WERI-Rb-1 (cell line): ENCODE results near the gene TESK2.

ENCODE experiments used
- DNase-seq: peaks from one replicate; pipeline ENCODE4 v3.0.0-alpha.2; 2020
- H3K27ac ChIP-seq: fragments of 250-450 bp; sonication (Bioruptor Pico); 2 replicates; pipeline ENCODE4 v1.5.1; 2020; ENCODE audit warnings: mild to moderate bottlenecking, moderate library complexity
- H3K27me3 ChIP-seq: fragments of 250-450 bp; sonication (Bioruptor Pico); 2 replicates; pipeline ENCODE4 v1.5.1; 2021; ENCODE audit warnings: mild to moderate bottlenecking, low read depth, moderate library complexity; ENCODE audit not compliant: insufficient read depth, severe bottlenecking
- H3K36me3 ChIP-seq: fragments of 250-450 bp; sonication (Bioruptor Pico); 2 replicates; pipeline ENCODE4 v1.5.1; 2020; ENCODE audit warnings: mild to moderate bottlenecking, moderate library complexity
- H3K4me3 ChIP-seq: 2 replicates; pipeline ENCODE4 v1.5.1; 2011; ENCODE audit warnings: low read depth, mild to moderate bottlenecking, control low read depth, low read length
- H3K9me3 ChIP-seq: fragments of 250-450 bp; sonication (Bioruptor Pico); 2 replicates; pipeline ENCODE4 v1.5.1; 2021; ENCODE audit warnings: mild to moderate bottlenecking, moderate library complexity; ENCODE audit not compliant: severe bottlenecking
- TF ChIP-seq, protein P1 (sequence below): IDR thresholded peaks from 2 replicates; pipeline ENCODE4 v1.5.1; 2011; ENCODE audit warnings: low read depth, mild to moderate bottlenecking, control low read depth, inconsistent platforms, low read length

Gene TESK2

DNA sequence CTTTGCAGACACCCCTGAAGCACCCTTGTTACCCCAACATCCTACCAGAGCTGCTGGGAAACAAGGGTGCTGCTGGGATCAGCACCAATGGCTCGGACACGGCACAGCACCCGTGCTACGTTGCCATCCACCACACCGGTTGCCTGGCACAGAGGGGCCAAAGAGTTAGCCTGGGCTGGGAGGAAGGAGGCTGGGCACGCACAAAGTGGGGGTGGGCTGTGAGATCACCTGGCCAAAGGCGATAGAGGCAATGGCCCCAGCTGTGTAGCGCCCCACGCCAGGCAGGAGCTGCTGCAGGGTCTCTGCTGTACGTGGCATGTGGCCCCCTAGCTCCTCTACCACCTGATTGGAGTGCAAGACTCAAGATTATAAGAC, 158.6 kb downstream of the TESK2 start:
- H3K27me3 ChIP-seq: no peaks in the 10 kb centered on the region
- TF ChIP-seq, protein P1, sequence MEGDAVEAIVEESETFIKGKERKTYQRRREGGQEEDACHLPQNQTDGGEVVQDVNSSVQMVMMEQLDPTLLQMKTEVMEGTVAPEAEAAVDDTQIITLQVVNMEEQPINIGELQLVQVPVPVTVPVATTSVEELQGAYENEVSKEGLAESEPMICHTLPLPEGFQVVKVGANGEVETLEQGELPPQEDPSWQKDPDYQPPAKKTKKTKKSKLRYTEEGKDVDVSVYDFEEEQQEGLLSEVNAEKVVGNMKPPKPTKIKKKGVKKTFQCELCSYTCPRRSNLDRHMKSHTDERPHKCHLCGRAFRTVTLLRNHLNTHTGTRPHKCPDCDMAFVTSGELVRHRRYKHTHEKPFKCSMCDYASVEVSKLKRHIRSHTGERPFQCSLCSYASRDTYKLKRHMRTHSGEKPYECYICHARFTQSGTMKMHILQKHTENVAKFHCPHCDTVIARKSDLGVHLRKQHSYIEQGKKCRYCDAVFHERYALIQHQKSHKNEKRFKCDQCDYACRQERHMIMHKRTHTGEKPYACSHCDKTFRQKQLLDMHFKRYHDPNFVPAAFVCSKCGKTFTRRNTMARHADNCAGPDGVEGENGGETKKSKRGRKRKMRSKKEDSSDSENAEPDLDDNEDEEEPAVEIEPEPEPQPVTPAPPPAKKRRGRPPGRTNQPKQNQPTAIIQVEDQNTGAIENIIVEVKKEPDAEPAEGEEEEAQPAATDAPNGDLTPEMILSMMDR: no peak
- H3K36me3 ChIP-seq: peaks cover 42% of the 10 kb centered on the region
- no peak overlapping the region for H3K4me3 ChIP-seq
- H3K27ac ChIP-seq: no peak overlapping the region
- DNase-seq: no peak
- H3K9me3 ChIP-seq: no peaks in the 10 kb centered on the region

GRCh38 chr1:45331436-45332345, 159.3 kb downstream of the TESK2 start:
- H3K27ac ChIP-seq: no peak overlapping the region
- H3K27me3 ChIP-seq: no peaks in the 10 kb centered on the region
- H3K36me3 ChIP-seq: peaks cover 45% of the 10 kb centered on the region
- no peak overlapping the region for H3K4me3 ChIP-seq
- TF ChIP-seq, protein P1: no peak
- DNase-seq: no peak
- no peaks in the 10 kb centered on the region for H3K9me3 ChIP-seq

GRCh38 chr1:45329445-45329844, 161.5 kb downstream of the TESK2 start:
- no peaks in the 10 kb centered on the region for H3K9me3 ChIP-seq
- peaks cover 45% of the 10 kb centered on the region for H3K36me3 ChIP-seq
- TF ChIP-seq, protein P1: no peak
- no peak overlapping the region for H3K4me3 ChIP-seq
- DNase-seq: no peak
- no peaks in the 10 kb centered on the region for H3K27me3 ChIP-seq
- H3K27ac ChIP-seq: no peak overlapping the region

DNA sequence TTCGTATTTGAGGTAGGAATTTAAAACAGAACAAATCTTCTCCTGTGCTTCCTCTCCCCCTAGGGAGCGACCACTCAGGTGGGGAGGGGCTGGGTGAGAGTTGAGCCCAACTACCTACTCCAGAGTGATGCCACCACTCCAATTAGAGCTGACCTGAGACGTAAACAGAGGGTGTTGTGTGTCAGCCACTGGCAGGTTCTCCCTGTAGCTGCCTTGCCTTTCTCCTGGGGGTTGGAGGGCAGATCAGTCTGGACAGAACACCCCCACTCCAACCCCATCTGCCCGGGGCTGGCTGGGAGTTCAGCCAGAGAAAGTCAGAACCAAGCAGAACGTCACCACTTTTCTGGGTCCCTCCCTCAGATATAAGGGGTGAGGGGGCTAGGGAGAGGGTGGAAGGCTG, 162.3 kb downstream of the TESK2 start:
- DNase-seq: no peak
- H3K4me3 ChIP-seq: no peak overlapping the region
- H3K36me3 ChIP-seq: peaks cover 39% of the 10 kb centered on the region
- TF ChIP-seq, protein P1: no peak
- no peaks in the 10 kb centered on the region for H3K9me3 ChIP-seq
- no peak overlapping the region for H3K27ac ChIP-seq
- H3K27me3 ChIP-seq: no peaks in the 10 kb centered on the region

GRCh38 chr1:45327644-45328515, 163.1 kb downstream of the TESK2 start:
- no peak for DNase-seq
- no peaks in the 10 kb centered on the region for H3K9me3 ChIP-seq
- H3K27ac ChIP-seq: no peak overlapping the region
- no peak overlapping the region for H3K4me3 ChIP-seq
- no peaks in the 10 kb centered on the region for H3K27me3 ChIP-seq
- TF ChIP-seq, protein P1: no peak
- H3K36me3 ChIP-seq: peaks cover 32% of the 10 kb centered on the region
